K562 (cell line): Measurements from ENCODE around the gene SLC22A23. TPM values are rescaled to one million over a fixed set of nuclear protein-coding genes. Genes with fewer than 3 reads are reported as not detected.

ENCODE experiments used
- ATAC-seq: fragments of 200-7000 bp; cut with Tn5 transposase; 3 replicates; pipeline ENCODE4 v1.9.1; 2020; ENCODE audit warnings: moderate library complexity
- BruUV-seq: library from RNA; stranded (reverse); fragments of 400-500 nt; replicated peaks from 2 replicates; lab custom pipeline; 2021; lab: Mats Ljungman, UMichigan
- CTCF ChIA-PET: fragments of 300-600 bp; formaldehyde crosslinking; extraction: SDS; loops from one replicate; lab custom pipeline; 2021; ENCODE audit warnings: low intra/inter-chr PET ratio; lab: Yijun Ruan, JAX
- POLR2A ChIA-PET: fragments of 300-600, 350-650 bp; sonication (Branson Sonifier 250); formaldehyde crosslinking; extraction: SDS; loops from one replicate; lab custom pipeline; 2021; ENCODE audit warnings: antibody characterized with exemption, inconsistent platforms; lab: Yijun Ruan, JAX
- DNase-seq, 4 experiments: peaks; one replicate each; pipeline versions ENCODE4 v3.0.0 to v3.0.0-alpha.2; 2011 to 2018; ENCODE audit warnings: low spot score in 3 of 4, mixed read lengths in 3 of 4; ENCODE audit errors: extremely low read depth in 1 of 4
- FAIRE-seq: peaks from 2 replicates; lab custom pipeline; 2011; peaks lifted over from hg19 to GRCh38; lab: Jason Lieb, UNC
- H2AFZ ChIP-seq: 2 replicates; pipeline ENCODE4 v1.6.0; 2011; ENCODE audit warnings: low read depth, low read length, control low read depth, inconsistent platforms
- H3K27ac ChIP-seq: fragments of 200-600 bp; 3 replicates; pipeline ENCODE4 v1.8.0; 2011; ENCODE audit warnings: low read depth, mild to moderate bottlenecking, control low read depth, inconsistent platforms, low read length, moderate library complexity, mixed read lengths; ENCODE audit errors: extremely low read depth
- H3K27me3 ChIP-seq, 2 experiments: fragments of 300-600 bp in 1 of 2; 2 replicates in 1 of 2; 3 replicates in 1 of 2; pipeline versions ENCODE4 v1.6.0 to v1.8.0; 2011; ENCODE audit warnings: inconsistent platforms in 2 of 2, low read length in 2 of 2, mild to moderate bottlenecking in 1 of 2, mixed read lengths in 1 of 2, moderate library complexity in 1 of 2; ENCODE audit not compliant: control insufficient read depth in 2 of 2, insufficient read depth in 2 of 2
- H3K36me3 ChIP-seq: fragments of 300-600 bp; 3 replicates; pipeline ENCODE4 v1.8.0; 2011; ENCODE audit warnings: mild to moderate bottlenecking, low read length, inconsistent platforms; ENCODE audit not compliant: control insufficient read depth, insufficient read depth
- H3K4me1 ChIP-seq, 2 experiments: fragments of 200-600 bp in 1 of 2; replicated peaks in 1 of 2; 2 replicates in 1 of 2; 3 replicates in 1 of 2; pipeline versions ENCODE4 v1.5.1 to v1.8.0; 2011; ENCODE audit warnings: inconsistent platforms in 2 of 2, low read length in 2 of 2, mild to moderate bottlenecking in 1 of 2, mixed read lengths in 1 of 2, moderate library complexity in 1 of 2; ENCODE audit not compliant: control insufficient read depth in 2 of 2, insufficient read depth in 2 of 2
- H3K4me2 ChIP-seq: 2 replicates; pipeline ENCODE4 v1.6.1; 2011; ENCODE audit warnings: low read length, control low read depth, inconsistent platforms, mixed read lengths; ENCODE audit not compliant: insufficient read depth
- H3K4me3 ChIP-seq: fragments of 200-600 bp; sonication (generic), shearing (Covaris generic); 2 replicates; pipeline ENCODE4 v1.5.1; 2016; ENCODE audit warnings: control low read depth, inconsistent platforms
- H3K79me2 ChIP-seq: fragments of 200-600 bp; 3 replicates; pipeline ENCODE4 v1.8.0; 2011; ENCODE audit warnings: low read length, inconsistent platforms; ENCODE audit not compliant: control insufficient read depth, insufficient read depth
- H3K9ac ChIP-seq, 2 experiments: 2 replicates each; pipeline versions ENCODE4 v1.6.0 to v1.6.1; 2011; ENCODE audit warnings: low read depth in 2 of 2, low read length in 2 of 2, control low read depth in 1 of 2, inconsistent platforms in 1 of 2, mild to moderate bottlenecking in 1 of 2, mixed read lengths in 1 of 2; ENCODE audit not compliant: insufficient read depth in 1 of 2
- H3K9me1 ChIP-seq: one replicate; pipeline ENCODE4 v1.6.0; 2011; ENCODE audit warnings: inconsistent platforms, mild to moderate bottlenecking, low read length, moderate library complexity; ENCODE audit not compliant: control insufficient read depth, insufficient read depth
- H3K9me3 ChIP-seq: replicated peaks from 2 replicates; pipeline ENCODE4 v1.5.1; 2011; ENCODE audit warnings: low read depth, low read length, inconsistent platforms; ENCODE audit not compliant: control insufficient read depth, insufficient read depth
- H4K20me1 ChIP-seq: replicated peaks from 2 replicates; pipeline ENCODE4 v1.6.1; 2011; ENCODE audit warnings: low read length, inconsistent platforms, mixed read lengths; ENCODE audit not compliant: control insufficient read depth, insufficient read depth
- NFE2 ChIP-seq: IDR thresholded peaks from 2 replicates; pipeline ENCODE4 v1.6.1; 2014; ENCODE audit warnings: antibody characterized with exemption, low read depth
- SMC3 ChIP-seq: conservative IDR thresholded peaks from 2 replicates; pipeline ENCODE4 v1.6.1; 2011; ENCODE audit warnings: low read depth, low read length, improper control_type of control experiment; ENCODE audit not compliant: insufficient read depth
- ZBTB33 ChIP-seq: sonication (generic); formaldehyde crosslinking; IDR thresholded peaks from 2 replicates; pipeline ENCODE4 v1.8.1; 2023; ENCODE audit warnings: mild to moderate bottlenecking, missing genetic modification reagents
- ZFP91 ChIP-seq: sonication (generic); formaldehyde crosslinking; IDR thresholded peaks from 2 replicates; pipeline ENCODE4 v1.8.0; 2022; ENCODE audit warnings: mild to moderate bottlenecking, missing genetic modification reagents
- WGBS: fragments of 100-300 bp; shearing (Covaris generic); methylation state at CpG from one replicate; pipeline ENCODE4 v1.1.6; 2016; ENCODE audit warnings: low coverage, mixed read lengths; ENCODE audit not compliant: insufficient coverage; ENCODE audit errors: missing lambda C conversion rate; 5-methylcytosine and 5-hydroxymethylcytosine counted together
- in situ Hi-C: fragments of 300-500 bp; cut with MboI; formaldehyde crosslinking; loops from 4 replicates; pipeline ENCODE4 v1.15.0; 2018; ENCODE audit warnings: inconsistent platforms, mixed read lengths
- intact Hi-C: fragments of 100-400 bp; cut with micrococcal nuclease; formaldehyde crosslinking; loops from 2 replicates; pipeline ENCODE4 v1.14.2; 2022
- polyA plus RNA-seq, 8 experiments: library from polyadenylated mRNA; depleted of rRNA in 4 of 8; stranded (reverse) in 5 of 8; unstranded in 3 of 8; fragments of >200 nt; fragmentation: Nextera tagmentation in 2 of 8; fragmentation: Illumina TruSeq in 1 of 8; extraction: Ambion mirVana in 2 of 8; extraction: Trizol in 1 of 8; gene quantifications; 2 replicates each; pipeline versions ENCODE4 v1.2.1 to v1.2.3, GENCODE V29; 2011 to 2014; ENCODE audit warnings: inconsistent platforms in 1 of 8, missing spikeins in 1 of 8
- total RNA-seq, 7 experiments: library from RNA; depleted of rRNA in 6 of 7; stranded (reverse); fragments of >200 nt in 6 of 7; fragmentation: Illumina TruSeq in 2 of 7; extraction: Trizol in 2 of 7; gene quantifications; 2 replicates each; pipeline versions ENCODE4 v1.2.1 to v1.2.3, GENCODE V29; 2011 to 2021; ENCODE audit warnings: low replicate concordance in 1 of 7

SLC22A23 gene
- total and polyA plus RNA-seq, 9 of the 15 experiments (the other 6 are each of a cell fraction or from before 2014, with no cell fraction given): 0.30 to 8.7 (median 2.5) TPM

GRCh38 chr6:3438190-3439167, 18.4 kb downstream of the SLC22A23 start:
- H3K27me3 ChIP-seq: no peaks in the 10 kb centered on the region
- peaks cover 7% of the 10 kb centered on the region; the same call in 1 of the 3 replicates for H3K79me2 ChIP-seq
- H3K4me3 ChIP-seq: no peak overlapping the region
- H2AFZ ChIP-seq: peak overlapping the region; percentile 48; the same call in 1 of the 2 replicates
- no peak overlapping the region for H3K4me2 ChIP-seq
- TF ChIP-seq SMC3 (no peak), ZFP91 (no peak), ZBTB33 (CRISPR knock-in tag) (peak; percentile 61; the same call in 1 of the 2 replicates), NFE2 (0 out of 2 replicates have a peak, but pooled peaks have one; percentile 17)
- H3K27ac ChIP-seq: no peak overlapping the region; the same call in 2 of the 3 replicates
- no TSS peak for BruUV-seq
- no peak for DNase-seq
- H3K4me1 ChIP-seq: peaks cover 13 to 23% of the 10 kb centered on the region in 2 experiments
- peak overlapping the region; percentile 7 to 41; a peak in 1 of 4 replicates for H3K9ac ChIP-seq
- ChIA-PET POLR2A (interaction anchor here (0.9 to 1.0 kb wide), 2 partner anchors 13 to 15 kb away, joined by 3 to 5 read pairs; no protein-coding TSS in a partner anchor), CTCF (no interaction called here)
- ATAC-seq: no peak
- no peaks in the 10 kb centered on the region for H3K36me3 ChIP-seq
- WGBS: 65% methylated on average over 26 of the region's 26 CpGs
- peaks cover 10% of the 10 kb centered on the region for H4K20me1 ChIP-seq
- peak; percentile 35 for FAIRE-seq
- no peaks in the 10 kb centered on the region for H3K9me3 ChIP-seq
- in situ Hi-C loops (no loop called here), intact Hi-C loops (no loop called here)
- H3K9me1 ChIP-seq: no peaks in the 10 kb centered on the region
